SKM-1 treated with dmso at 0.1 percent for 144 hours (cell line): ENCODE measurements around the gene PRKD2.
"Not testable (repeated sequence)": the region's sequence is repeated elsewhere in the genome, so short reads cannot be mapped to it uniquely, and the experiment has no call there.

Experiments
- DNase-seq: peaks from one replicate; lab custom pipeline; 2025; ENCODE audit not compliant: unreplicated experiment; lab: John Stamatoyannopoulos, UW

Gene PRKD2

DNA sequence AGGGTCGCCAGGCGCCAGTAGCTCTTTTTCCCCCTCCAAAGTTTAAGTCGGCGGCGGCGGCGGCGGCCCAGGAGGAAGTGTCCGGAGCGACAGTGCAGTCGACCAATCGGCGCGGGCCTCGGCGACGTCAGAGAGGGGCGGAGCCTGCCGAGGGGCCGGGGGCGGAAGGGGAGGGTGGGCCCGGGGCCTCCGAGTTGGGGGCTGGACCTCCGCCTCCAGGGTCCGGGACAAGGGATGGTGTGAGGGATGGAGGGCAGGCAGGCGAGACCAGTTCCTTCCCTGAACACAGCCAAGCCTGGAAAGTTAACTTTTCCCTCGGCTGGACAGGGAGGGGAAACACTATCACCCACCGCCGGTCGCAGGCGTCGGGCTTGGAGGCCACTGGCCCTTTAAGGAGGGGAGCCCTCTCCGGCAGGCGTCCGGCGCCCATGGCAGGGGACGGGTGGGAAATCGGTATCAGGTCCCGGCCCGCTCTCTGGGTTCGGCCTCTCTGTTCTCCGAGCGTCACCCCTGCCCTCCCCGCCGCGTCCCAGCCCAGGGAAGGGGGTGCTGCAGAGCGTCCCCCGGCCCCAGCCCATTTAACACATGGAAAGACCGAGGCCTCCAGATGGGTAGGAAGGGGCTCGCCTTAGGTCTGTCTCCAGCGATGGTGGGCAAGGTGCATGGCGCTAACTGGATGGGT is at the start of gene PRKD2:
TSS of gene PRKD2 (minus strand) at position 81 of the 682 bp plus-strand sequence. CDS start 744 bp downstream, outside the sequence.
- DNase-seq, result peak; percentile 13

DNA sequence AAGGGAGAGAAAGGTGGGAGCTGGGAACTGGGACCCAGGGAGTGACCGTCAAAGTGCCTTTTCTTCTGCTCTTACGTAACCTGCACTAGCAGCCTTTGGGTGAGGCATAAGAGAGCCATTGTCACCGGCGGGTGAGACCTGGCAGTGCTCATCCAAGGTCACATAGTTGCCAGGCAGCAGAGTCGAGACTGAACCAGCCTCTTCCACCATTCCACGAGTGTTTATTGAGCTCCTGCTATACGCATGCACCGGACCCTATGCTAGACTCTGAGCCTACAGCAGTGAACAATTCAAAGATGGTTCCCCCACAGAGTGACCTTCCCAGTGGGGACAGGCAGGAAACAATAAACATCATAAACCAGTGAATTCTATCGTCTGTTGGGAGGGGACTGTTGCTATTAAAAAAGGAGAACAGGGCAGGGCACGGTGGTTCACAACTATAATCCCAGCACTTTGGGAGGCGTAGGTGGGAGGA is 47.9 kb upstream of the PRKD2 start:
- DNase-seq, result no peak

DNA sequence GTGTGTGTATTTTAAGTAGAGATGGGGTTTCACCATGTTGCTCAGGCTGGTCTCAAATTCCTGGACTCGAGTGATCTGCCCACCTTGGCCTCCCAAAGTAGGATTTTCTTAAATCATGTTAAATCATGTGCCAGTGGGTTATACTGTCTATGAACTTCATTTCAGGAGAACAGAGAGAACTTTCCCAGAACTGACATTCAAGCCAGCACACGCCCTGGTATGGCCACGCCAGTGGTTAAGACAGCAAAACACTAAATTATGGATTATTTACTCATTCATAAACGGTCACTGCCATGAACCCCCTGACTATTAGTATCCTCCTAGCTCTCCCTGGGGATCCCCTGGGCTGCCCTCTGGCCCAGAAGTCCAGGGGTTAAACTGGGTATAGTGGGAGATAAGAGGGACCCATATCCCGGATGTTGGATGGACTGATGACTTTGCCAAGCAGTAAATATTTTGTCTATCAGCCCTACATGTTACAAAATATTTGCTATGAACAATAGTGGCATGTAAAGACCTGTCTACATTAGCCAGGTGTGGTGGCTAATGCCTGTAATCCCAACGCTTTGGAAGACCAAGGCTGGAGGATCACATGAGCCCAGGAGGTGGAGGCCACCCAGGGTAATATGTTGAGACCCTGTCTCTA is 45.5 kb upstream of the PRKD2 start:
- DNase-seq, result no peak

DNA sequence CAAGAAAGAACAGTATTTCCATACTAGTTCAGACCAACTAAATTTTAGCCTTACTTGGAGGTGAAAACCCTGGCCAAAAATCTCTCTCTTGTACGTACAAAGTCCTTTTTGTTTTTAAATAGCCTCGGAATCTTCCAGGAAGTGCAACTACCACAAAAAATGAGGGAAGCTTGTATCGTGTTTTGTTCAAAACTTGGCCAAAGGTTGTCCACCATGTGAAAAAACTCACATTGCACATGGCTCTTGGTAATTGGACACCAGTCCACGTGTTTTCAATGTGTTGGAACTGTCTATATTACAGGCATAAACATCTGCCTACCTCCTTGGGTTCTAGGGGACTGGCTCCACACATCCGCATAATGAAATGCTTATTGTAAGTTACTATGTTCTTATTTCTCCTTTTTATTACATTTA is 44.5 kb upstream of the PRKD2 start:
- DNase-seq, result no peak

DNA sequence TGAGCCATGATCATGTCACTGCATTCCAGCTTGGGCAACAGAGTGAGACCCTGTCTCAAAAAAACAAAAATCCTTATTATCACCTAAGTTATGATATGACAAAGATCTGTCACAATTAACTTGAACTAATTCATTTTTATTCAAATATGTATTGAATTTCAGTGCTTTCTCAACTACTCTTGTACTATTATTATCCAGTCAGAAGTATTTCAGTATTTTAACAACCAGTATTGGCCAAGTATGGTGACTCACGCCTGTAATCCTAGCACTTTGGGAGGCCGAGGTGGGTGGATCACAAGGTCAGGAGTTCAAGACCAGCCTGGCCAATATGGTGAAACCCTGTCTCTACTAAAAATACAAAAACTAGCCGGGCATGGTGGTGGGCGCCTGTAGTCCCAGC is 44.0 kb upstream of the PRKD2 start:
- DNase-seq, result not testable (repeated sequence)

DNA sequence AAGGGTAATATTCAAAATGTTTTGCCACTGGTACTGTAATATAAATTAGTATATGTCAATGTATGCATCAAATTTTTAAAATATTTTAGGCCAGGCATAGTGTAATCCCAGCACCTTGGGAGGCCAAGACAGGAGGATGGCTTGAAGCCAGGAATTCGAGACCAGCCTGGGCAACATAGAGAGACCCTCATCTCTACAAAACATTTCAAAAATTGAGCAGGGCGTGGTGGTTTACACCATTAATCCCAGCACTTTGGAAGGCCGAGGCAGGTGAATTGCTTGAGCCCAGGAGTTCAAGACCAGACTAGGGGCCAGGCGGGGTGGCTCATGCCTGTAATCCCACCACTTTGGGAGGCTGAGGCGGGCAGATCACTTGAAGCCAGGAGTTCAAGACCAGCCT is 43.4 kb upstream of the PRKD2 start:
- DNase-seq, result no peak

DNA sequence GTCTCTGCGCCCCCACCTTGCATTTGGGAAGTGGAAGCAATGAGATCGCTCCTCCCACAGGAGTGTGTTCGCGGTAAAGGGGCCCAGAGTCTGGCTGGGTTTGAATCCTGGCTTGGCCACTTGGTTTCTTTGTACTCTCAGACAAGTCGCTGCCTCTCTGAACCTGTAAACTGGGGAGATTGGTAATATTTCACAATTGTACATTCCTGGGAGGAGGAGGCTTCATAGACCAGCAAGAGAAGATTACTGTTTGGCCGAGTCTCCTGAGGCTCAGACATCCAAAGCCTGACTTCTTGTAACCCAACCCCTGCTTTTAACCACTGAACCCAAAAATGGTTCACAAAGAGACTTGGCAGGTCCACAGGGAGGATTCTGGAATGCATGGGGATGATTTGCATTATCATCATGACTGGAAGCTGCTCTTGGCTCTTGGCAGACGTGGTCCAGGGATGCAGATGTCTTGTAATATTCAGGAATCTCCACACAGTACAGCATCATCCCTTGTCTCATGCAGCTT is 43.0 kb upstream of the PRKD2 start:
- no peak for DNase-seq

DNA sequence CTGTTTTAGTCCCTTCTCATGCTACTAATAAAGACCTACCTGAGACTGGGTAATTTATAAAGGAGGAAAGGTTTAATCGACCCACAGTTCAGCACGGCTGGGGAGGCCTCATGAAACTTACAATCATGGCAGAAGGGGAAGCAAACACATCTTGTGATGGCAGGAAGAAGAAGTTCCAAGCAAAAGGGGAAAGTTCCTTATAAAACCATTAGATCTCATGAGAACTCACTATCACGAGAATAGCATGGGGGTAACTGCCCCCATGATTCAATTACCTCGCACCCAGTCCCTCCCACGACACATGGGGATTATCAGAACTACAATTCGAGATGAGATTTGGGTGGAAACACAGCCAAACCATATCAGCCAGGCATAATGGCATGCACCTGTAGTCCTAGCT is 42.3 kb upstream of the PRKD2 start:
- no peak for DNase-seq

DNA sequence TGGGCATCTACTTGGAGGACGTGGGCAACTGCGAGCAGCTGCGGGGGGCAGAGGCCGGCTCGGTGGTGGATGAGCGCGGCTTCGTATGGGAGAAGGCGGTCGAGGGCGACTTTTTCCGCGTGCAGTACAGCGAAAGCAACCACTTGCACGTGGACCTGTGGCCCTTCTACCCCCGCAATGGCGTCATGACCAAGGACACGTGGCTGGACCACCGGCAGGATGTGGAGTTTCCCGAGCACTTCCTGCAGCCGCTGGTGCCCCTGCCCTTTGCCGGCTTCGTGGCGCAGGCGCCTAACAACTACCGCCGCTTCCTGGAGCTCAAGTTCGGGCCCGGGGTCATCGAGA is 39.6 kb upstream of the PRKD2 start:
- no peak for DNase-seq

DNA sequence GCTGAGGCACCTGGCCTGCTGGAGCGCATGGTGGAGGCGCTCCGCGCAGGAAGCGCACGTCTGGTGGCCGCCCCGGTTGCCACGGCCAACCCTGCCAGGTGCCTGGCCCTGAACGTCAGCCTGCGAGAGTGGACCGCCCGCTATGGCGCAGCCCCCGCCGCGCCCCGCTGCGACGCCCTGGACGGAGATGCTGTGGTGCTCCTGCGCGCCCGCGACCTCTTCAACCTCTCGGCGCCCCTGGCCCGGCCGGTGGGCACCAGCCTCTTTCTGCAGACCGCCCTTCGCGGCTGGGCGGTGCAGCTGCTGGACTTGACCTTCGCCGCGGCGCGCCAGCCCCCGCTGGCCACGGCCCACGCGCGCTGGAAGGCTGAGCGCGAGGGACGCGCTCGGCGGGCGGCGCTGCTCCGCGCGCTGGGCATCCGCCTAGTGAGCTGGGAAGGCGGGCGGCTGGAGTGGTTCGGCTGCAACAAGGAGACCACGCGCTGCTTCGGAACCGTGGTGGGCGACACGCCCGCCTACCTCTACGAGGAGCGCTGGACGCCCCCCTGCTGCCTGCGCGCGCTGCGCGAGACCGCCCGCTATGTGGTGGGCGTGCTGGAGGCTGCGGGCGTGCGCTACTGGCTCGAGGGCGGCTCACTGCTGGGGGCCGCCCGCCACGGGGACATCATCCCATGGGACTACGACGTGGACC is 39.1 kb upstream of the PRKD2 start:
- DNase-seq, result no peak

DNA sequence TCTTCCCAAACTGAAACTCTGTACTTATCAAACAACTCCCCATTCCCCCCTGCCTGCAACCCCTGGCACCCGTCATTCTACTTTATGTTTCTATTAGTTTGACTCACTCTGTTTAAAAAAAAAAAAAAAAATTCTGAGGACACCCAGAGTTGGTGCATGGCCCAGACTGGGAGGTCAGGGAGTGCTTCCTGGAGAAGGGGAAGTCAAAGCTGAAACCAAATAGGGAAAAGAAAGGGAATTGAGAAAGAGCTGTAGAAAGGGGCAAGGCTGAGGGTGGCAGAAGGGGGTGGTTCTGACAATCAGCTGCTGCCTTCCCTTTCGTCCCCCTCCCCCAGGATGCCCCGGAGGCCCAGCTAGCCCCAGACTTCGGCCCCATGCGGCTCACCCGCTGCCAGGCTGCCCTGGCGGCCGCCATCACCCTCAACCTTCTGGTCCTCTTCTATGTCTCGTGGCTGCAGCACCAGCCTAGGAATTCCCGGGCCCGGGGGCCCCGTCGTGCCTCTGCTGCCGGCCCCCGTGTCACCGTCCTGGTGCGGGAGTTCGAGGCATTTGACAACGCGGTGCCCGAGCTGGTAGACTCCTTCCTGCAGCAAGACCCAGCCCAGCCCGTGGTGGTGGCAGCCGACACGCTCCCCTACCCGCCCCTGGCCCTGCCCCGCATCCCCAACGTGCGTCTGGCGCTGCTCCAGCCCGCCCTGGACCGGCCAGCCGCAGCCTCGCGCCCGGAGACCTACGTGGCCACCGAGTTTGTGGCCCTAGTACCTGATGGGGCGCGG is 38.4 kb upstream of the PRKD2 start:
- no peak for DNase-seq

DNA sequence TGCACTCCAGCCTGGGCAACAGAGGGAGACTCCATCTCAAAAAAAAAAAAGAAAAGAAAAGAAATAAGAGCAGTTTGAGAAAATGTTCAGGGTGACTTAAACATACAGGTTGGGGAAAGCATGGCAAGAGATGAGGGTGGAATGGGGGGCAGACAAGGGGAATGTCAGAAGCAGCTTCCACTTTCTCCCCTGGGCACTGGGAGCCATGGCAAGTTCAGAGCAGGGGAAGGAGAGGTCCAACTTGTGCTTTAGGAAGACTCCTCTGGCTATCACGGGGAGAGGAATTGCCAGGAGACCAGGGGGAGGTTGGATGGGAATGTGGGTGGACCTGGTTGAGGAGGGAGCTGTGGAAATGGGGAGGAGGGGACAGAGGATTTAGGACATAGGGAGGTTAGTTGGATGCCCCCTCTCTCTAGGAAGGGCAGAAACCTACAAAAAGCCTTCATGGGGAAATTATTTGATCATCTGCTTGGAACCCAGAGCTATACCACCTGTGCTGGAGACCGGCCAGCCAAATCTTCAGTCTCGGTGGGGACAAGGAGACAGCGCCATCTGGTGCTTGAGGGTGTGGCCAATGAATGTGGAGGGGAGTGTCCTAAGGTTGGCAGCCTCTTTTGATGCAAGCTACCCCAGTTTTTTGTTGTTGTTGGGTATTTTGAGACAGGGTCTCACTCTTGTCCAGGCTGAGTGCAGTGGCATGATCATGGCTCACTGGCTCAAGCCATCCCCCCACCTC is 36.7 kb upstream of the PRKD2 start:
- no peak for DNase-seq

DNA sequence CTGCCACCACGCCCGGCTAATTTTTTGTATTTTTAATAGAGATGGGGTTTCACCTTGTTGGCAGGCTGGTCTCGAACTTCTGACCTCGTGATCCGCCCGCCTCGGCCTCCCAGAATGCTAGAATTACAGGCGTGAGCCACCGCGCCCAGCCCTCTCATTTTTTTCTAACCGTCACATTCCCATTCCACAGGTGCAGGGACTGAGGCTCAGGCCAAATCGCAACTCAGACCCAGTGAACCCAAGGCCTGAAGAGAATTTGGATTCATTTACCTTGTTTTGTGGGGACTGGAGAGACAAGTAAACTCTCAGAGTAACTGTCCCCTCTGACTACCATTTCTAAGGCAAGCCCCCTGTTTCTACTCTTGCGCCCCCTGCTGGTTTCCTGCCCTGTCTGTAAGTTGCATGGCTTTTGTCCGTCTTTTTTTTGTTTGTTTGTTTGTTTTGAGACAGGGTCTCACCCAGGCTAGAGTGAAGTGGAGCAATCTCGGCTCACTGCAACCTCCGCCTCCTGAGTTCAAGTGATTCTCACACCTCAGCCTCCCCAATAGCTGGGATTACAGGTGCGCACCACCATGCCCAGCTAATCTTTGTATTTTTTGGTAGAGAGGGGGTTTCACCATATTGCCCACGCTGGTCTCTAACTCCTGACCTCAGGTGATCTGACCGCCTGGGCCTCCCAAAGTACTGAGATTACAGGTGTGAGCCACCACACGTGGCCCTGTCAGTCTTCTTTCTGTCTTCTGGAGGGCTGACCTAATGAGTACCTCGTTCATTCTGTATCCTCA is 31.6 kb upstream of the PRKD2 start:
- DNase-seq, result no peak

DNA sequence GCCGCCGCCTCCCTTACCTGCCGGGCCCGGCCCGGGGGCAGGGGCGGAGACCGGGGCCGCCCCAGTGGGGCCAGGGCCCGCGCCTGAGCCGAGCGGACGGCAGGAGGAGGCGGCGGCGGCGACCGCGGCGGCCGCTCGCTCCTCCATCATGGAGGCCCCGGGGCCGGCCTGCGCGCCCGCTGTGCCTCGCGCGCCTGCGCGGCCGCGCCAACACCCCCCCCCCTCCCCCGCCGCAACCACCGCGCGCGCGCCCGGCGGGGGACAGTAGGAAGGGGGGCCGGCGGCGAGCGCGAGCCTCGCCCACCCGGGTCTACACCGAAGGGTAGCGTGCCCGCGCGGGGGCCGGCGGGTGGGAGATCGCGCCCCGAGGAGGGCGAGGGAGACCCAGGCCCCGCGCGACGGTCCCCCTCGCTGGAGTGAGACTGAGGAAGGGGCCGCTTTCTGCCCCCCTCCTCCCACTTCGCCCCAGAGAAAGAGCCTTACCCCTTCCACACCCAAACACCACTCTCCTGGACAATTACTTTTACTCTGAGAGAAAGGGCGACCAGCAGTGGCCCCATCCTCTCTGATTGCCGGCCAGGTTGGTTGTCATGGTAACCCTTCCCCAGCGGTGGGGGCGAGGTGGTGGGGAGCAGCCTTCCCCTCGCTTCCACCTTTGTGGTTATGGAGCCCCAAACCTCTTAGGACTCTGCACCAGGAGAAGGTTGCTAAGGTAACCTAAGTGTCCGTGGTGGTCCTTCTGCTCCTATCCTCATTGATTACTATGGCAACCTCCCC is 29.6 kb upstream of the PRKD2 start, which contains the start of gene STRN4:
TSS of gene STRN4 (minus strand) at position 170 of the 777 bp plus-strand sequence. CDS start at position 150, 20 bp downstream.
- DNase-seq, result no peak

DNA sequence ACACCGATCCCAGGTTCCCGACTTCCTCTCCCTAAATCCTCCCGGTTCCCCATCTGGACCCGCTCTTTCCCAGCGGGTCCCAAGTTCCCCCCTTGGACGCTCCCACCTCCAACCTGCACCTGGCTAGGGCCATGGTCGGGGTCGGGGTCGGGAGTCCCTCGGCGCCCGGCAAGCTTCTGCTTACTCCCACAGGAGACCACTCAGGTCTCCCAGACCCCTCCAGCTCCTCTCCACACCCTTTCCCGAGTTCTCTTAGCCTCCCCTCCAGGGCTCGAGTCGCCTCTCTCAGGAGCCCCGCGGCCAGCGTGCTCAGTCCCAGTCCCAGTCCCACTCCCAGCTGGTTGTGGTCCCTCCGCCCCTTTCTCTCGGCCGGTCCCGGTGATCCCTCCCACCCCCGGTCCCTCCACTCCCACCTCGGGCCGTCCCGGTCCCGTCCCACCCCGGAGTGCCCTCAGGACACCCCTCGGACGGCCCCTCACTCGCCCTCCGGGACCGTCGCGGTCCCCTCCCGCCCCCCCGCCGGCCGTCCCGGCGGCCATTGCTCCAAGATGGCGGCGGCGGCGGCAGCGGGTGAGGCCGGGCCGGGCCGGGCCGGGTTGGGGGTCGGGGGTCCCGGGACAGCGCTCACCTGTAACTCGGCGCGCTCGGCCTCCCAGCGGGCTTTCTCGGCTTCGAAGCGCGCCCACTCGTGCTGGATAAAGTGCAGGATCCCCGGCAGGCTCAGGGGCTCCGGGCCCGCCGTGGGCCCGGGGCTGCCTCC is 28.8 kb upstream of the PRKD2 start, which contains the start of gene FKRP:
TSS of gene FKRP (plus strand) at position 537 of the 760 bp plus-strand sequence. CDS start 9,394 bp downstream, outside the sequence.
- no peak for DNase-seq

DNA sequence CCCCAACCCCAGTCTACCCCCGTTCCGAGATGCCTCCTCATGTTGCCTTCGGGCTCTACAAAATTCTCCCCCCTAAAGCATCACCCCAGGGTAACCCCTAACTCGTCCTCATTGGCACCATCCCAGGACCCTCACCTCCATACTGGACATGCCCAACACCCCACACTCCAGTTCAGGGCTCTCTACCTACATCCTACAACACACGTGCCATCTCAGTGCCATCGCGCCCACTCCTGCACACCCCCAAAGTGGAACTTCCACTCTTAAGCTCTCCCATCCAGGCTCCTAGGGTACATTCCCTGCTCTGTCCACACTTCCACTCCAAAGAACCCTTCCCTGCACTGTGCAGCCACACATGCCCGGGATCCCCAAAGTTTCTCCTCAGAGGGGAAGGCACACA is 28.1 kb upstream of the PRKD2 start:
- DNase-seq, result no peak

DNA sequence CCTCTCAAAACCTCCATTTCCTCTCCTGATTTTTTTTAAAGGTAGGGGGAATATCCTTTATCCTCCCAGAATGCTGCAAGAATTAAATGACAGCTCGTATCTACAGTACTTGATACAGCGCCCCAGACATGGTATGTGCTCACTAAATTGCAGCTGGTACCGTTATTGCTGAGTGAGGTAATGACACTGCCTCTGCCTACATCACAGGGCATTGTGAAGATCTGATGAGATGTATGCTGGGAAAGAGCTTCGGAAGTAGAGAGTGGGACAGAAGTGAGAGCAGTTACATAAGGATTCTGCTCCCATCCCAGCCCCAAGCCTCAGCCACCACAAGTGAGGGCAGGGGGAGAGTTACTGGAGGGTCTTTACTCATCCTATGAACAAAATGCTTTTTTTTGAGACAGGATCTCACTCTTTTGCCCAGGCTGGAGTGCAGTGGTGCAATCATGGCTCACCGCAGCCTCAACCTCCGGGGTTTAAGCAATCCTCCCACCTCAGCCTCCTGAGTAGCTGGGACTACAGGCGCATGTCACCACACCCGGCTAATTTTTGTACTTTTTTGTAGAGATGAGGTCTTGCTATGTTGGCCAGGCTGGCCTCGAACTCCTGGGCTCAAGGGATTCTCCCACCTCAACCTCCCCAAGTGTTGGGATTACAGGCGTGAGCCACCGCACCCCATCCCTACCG is 27.2 kb upstream of the PRKD2 start:
- no peak for DNase-seq
